ENCODE results near the gene WDR77. TPM values are rescaled to one million over a fixed set of nuclear protein-coding genes. Genes with fewer than 3 reads are reported as not detected.

The WDR77 gene
- total and polyA plus RNA-seq, 2 of the 4 experiments (the other 2 are of a cell fraction), result 80.8 to 87.0 TPM

DNA sequence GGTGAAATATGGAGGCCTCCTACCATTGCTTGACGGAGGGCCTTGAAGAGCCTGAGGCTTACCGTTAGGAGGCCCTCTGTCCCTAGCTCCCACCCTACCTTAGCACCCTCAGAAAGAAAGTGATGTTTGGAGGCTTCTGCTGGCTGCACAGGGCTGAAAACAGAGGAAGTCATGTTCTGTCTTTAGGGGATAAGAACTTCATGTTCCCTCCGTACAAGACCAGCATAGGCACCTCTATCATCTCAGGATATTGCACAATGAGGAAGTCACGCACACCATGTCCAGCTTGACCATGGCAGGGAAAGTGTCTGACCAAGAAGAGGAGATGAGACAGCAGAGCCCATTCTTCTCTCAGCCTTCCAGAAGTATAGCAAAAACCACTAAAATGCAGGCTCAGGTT lies 40.5 kb upstream of the WDR77 start:
- no peaks in the 10 kb centered on the region for H4K20me1 ChIP-seq (ENCODE audit: insufficient read depth, low read length)
- dilution Hi-C loops (cut with HindIII; ENCODE audit: low sequenced_read_pairs, unreplicated experiment), result no loop called here
- no peak overlapping the region for H4K91ac ChIP-seq (ENCODE audit: insufficient read depth, low read depth, low read length)
- BruUV-seq (replicated peaks), result no TSS peak
- H3K14ac ChIP-seq (replicated peaks; ENCODE audit: low read depth, low read length), result no peak overlapping the region
- H3K27ac ChIP-seq (ENCODE audit: insufficient read depth, low read length), result no peak overlapping the region
- H2BK20ac ChIP-seq (ENCODE audit: low read depth, low read length), result no peak overlapping the region
- peaks cover 12% of the 10 kb centered on the region for H3K27me3 ChIP-seq (ENCODE audit: control insufficient read depth, insufficient read depth, low read length)
- no peak overlapping the region for H3K23ac ChIP-seq (ENCODE audit: low read depth, low read length)
- DNase-seq (no peak), ATAC-seq (ENCODE audit: low read depth) (no peak)
- no peak overlapping the region for H2BK5ac ChIP-seq (ENCODE audit: low read depth, low read length, poor library complexity, severe bottlenecking)
- no peak overlapping the region for H4K8ac ChIP-seq (ENCODE audit: low read depth in 2 of 2, low read length in 2 of 2)
- CTCF ChIA-PET, result interaction anchor here (0.5 kb wide), 1 partner anchor 396 kb away, joined by 3 read pairs; no protein-coding TSS in a partner anchor
- no peak overlapping the region for H3K4me2 ChIP-seq (ENCODE audit: low read depth, low read length)
- H3K9me1 ChIP-seq (ENCODE audit: insufficient read depth, low read length), result no peaks in the 10 kb centered on the region
- peak overlapping the region; percentile 3 for H2AFZ ChIP-seq (replicated peaks; ENCODE audit: low read length, poor library complexity)
- no peak overlapping the region for H3K4me3 ChIP-seq (ENCODE audit: insufficient read depth, low read depth, low read length)
- H3K4me1 ChIP-seq (ENCODE audit: control insufficient read depth, insufficient read depth, low read length), result no peaks in the 10 kb centered on the region
- TF ChIP-seq CEBPB (IDR thresholded peaks at IDR 0.05; ENCODE audit: low read depth, low read length) (peak; percentile 64), RFX5 (IDR thresholded peaks at IDR 0.05; ENCODE audit: low read depth, low read length) (no peak)
- no CpG with 5 or more reads among the region's 4 CpGs for WGBS, 2 experiments (ENCODE audit: extremely low coverage in 2 of 2, insufficient read length in 1 of 2)
- H3K9ac ChIP-seq (ENCODE audit: low read depth, low read length), result no peak overlapping the region
- no peak overlapping the region for H2BK120ac ChIP-seq (ENCODE audit: low read depth, low read length)
- H3K4ac ChIP-seq (ENCODE audit: low read depth, low read length), result no peak overlapping the region
- H3K56ac ChIP-seq (ENCODE audit: extremely low read depth, insufficient read depth, low read length), result no peak overlapping the region
- no peaks in the 10 kb centered on the region for H3K9me3 ChIP-seq (ENCODE audit: control insufficient read depth, insufficient read depth, low read length)
- H3K79me1 ChIP-seq (ENCODE audit: low read depth in 1 of 2, low read length in 2 of 2), result no peaks in the 10 kb centered on the region
- no peak overlapping the region for H2AK9ac ChIP-seq (replicated peaks; ENCODE audit: low read depth, low read length, poor library complexity)
- H2AK5ac ChIP-seq (ENCODE audit: low read depth, low read length), result no peak overlapping the region
- no peak overlapping the region for H2BK15ac ChIP-seq (ENCODE audit: low read depth, low read length)
- no peak overlapping the region for H3K18ac ChIP-seq (ENCODE audit: low read depth, low read length)
- POLR2A ChIA-PET (ENCODE audit: unreplicated experiment), result no interaction called here
- H3K36me3 ChIP-seq (ENCODE audit: control insufficient read depth, insufficient read depth, low read length), result no peaks in the 10 kb centered on the region
- no peak overlapping the region for H4K5ac ChIP-seq (ENCODE audit: low read depth, low read length)
- in situ Hi-C loops (cut with MboI; ENCODE audit: low sequenced_read_pairs), result loop anchor here (25.0 kb wide), 1 partner anchor 873 kb away; no protein-coding TSS in a partner anchor
- intact Hi-C loops (cut with micrococcal nuclease), result no loop called here

All from IMR-90 (cell line).